HG03575 (cell line): ENCODE data around the gene PPP1R12C.
A peak's percentile ranks its signal among the peaks of the same experiment; 100 is the strongest.

Source experiments
- ATAC-seq: cut with Tn5 transposase; IDR thresholded peaks from one replicate; pipeline ENCODE4 v1.9.1; 2021; ENCODE audit not compliant: unreplicated experiment, insufficient number of reproducible peaks, low FRiP score; ENCODE audit errors: extremely low read depth

The PPP1R12C gene

GRCh38 chr19:55147545-55148251 is 30.3 kb upstream of the PPP1R12C start:
- ATAC-seq: no peak

GRCh38 chr19:55146705-55147273 is 29.4 kb upstream of the PPP1R12C start:
- no peak for ATAC-seq

- ATAC-seq: no peak
Observed at GRCh38 chr19:55146078-55146704, 28.8 kb upstream of the PPP1R12C start.

GRCh38 chr19:55145232-55145631 is 27.8 kb upstream of the PPP1R12C start:
- ATAC-seq: no peak

- ATAC-seq: no peak
Observed at GRCh38 chr19:55141696-55142095, 24.3 kb upstream of the PPP1R12C start.

GRCh38 chr19:55137915-55138314 is 20.5 kb upstream of the PPP1R12C start:
- ATAC-seq: no peak

GRCh38 chr19:55136399-55137102 is 19.1 kb upstream of the PPP1R12C start:
- ATAC-seq: no peak

GRCh38 chr19:55134736-55135135 is 17.3 kb upstream of the PPP1R12C start:
- ATAC-seq: no peak

GRCh38 chr19:55133639-55134444 is 16.4 kb upstream of the PPP1R12C start:
- no peak for ATAC-seq

- no peak for ATAC-seq
Observed at GRCh38 chr19:55132453-55133129, 15.2 kb upstream of the PPP1R12C start.

- no peak for ATAC-seq
Observed at GRCh38 chr19:55131421-55131820, 14.0 kb upstream of the PPP1R12C start.

GRCh38 chr19:55119053-55119452 is 1.6 kb upstream of the PPP1R12C start:
- no peak for ATAC-seq

- ATAC-seq: no peak
Observed at GRCh38 chr19:55118401-55118991, 1.1 kb upstream of the PPP1R12C start.

GRCh38 chr19:55117663-55118391 is 390 bp upstream of the PPP1R12C start:
- peak; percentile 62 for ATAC-seq

GRCh38 chr19:55116232-55116858 is 1.1 kb downstream of the PPP1R12C start:
- no peak for ATAC-seq

- no peak for ATAC-seq
Observed at GRCh38 chr19:55115446-55116065, 1.9 kb downstream of the PPP1R12C start.
